Activated CD4-positive, alpha-beta T cell treated with anti-CD3 and anti-CD28 coated beads for 24 hours (primary cell): ENCODE results near the gene CFAP92.
"Not testable (repeated sequence)": the region's sequence is repeated elsewhere in the genome, so short reads cannot be mapped to it uniquely, and the experiment has no call there.

Experiments used
- DNase-seq, 2 donors: peaks; one replicate each; pipeline ENCODE4 v3.0.0-alpha.2; 2020; ENCODE audit warnings: low read depth in 2 of 2

CFAP92 gene

GRCh38 chr3:128942161-128942952 lies 51.5 kb downstream of the CFAP92 start:
- no peak for DNase-seq

GRCh38 chr3:128940252-128940651 lies 53.6 kb downstream of the CFAP92 start:
- DNase-seq = no peak

- DNase-seq = no peak
Measured at GRCh38 chr3:128936341-128936740, 57.5 kb downstream of the CFAP92 start.

- DNase-seq = no peak
Measured at GRCh38 chr3:128935922-128936321, 58.0 kb downstream of the CFAP92 start.

GRCh38 chr3:128933922-128934253 lies 60.0 kb downstream of the CFAP92 start:
- DNase-seq = no peak

- no peak for DNase-seq
Measured at GRCh38 chr3:128933213-128933921, 60.5 kb downstream of the CFAP92 start.

GRCh38 chr3:128932516-128933212 lies 61.2 kb downstream of the CFAP92 start:
- no peak for DNase-seq

- DNase-seq = no peak
Measured at GRCh38 chr3:128931046-128931445, 62.8 kb downstream of the CFAP92 start.

- no peak for DNase-seq
Measured at GRCh38 chr3:128929364-128929763, 64.5 kb downstream of the CFAP92 start.

- DNase-seq = not testable (repeated sequence)
Measured at GRCh38 chr3:128923986-128924385, 69.9 kb downstream of the CFAP92 start.

- DNase-seq = no peak
Measured at GRCh38 chr3:128923576-128923975, 70.3 kb downstream of the CFAP92 start.

GRCh38 chr3:128922804-128923459 lies 70.9 kb downstream of the CFAP92 start:
- peak; percentile 18 to 30 for DNase-seq

GRCh38 chr3:128919988-128920387 lies 73.9 kb downstream of the CFAP92 start:
- DNase-seq = no peak

- no peak for DNase-seq
Measured at GRCh38 chr3:128917291-128917690, 76.6 kb downstream of the CFAP92 start.

- DNase-seq = no peak
Measured at GRCh38 chr3:128914966-128915645, 78.8 kb downstream of the CFAP92 start.

- no peak for DNase-seq
Measured at GRCh38 chr3:128911911-128912310, 82.0 kb downstream of the CFAP92 start.

GRCh38 chr3:128910006-128910405 lies 83.9 kb downstream of the CFAP92 start:
- no peak for DNase-seq

GRCh38 chr3:128908951-128909350 lies 84.9 kb downstream of the CFAP92 start:
- no peak for DNase-seq

- DNase-seq = no peak
Measured at GRCh38 chr3:128907706-128908445, 86.0 kb downstream of the CFAP92 start.

GRCh38 chr3:128906804-128907525 lies 86.9 kb downstream of the CFAP92 start:
- no peak for DNase-seq
